ENCODE data around the gene CRTAC1. TPM values are rescaled to one million over a fixed set of nuclear protein-coding genes. Genes with fewer than 3 reads are reported as not detected.
A peak's percentile ranks its signal among the peaks of the same experiment; 100 is the strongest.

CRTAC1 gene
- total RNA-seq, 4 donors from 2014 or later, result 0.41 to 0.79 TPM; not detected in 2

GRCh38 chr10:97916586-97916985 lies 113.8 kb downstream of the CRTAC1 start:
- WGBS, 2 donors (ENCODE audit: low coverage in 1 of 2), result 50% methylated on average over 4 of the region's 4 CpGs; no CpG with 5 or more reads in 1 of the 2 donors
- Histone ChIP-seq H3K4me1 (peaks cover 0 to 2% (median 0%) of the 10 kb centered on the region in 4 donors), H3K9me3 (no peaks in the 10 kb centered on the region), H3K36me3 (no peaks in the 10 kb centered on the region), H3K4me3 (no peak overlapping the region), H3K27ac (no peak overlapping the region), H3K27me3 (peaks cover 20% of the 10 kb centered on the region)
- TF ChIP-seq EP300 (IDR thresholded peaks at IDR 0.05; ENCODE audit: low read depth) (no peak), POLR2AphosphoS5 (IDR thresholded peaks at IDR 0.05) (no peak), POLR2A (IDR thresholded peaks at IDR 0.05) (no peak)
- TF ChIP-seq, protein P1, sequence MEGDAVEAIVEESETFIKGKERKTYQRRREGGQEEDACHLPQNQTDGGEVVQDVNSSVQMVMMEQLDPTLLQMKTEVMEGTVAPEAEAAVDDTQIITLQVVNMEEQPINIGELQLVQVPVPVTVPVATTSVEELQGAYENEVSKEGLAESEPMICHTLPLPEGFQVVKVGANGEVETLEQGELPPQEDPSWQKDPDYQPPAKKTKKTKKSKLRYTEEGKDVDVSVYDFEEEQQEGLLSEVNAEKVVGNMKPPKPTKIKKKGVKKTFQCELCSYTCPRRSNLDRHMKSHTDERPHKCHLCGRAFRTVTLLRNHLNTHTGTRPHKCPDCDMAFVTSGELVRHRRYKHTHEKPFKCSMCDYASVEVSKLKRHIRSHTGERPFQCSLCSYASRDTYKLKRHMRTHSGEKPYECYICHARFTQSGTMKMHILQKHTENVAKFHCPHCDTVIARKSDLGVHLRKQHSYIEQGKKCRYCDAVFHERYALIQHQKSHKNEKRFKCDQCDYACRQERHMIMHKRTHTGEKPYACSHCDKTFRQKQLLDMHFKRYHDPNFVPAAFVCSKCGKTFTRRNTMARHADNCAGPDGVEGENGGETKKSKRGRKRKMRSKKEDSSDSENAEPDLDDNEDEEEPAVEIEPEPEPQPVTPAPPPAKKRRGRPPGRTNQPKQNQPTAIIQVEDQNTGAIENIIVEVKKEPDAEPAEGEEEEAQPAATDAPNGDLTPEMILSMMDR (IDR thresholded peaks at IDR 0.05), result no peak
- in situ Hi-C loops (cut with MboI; ENCODE audit: low pct_ligation_motif_present in 1 of 4, low pct_unique_long_range_greater_than_20kb in 1 of 4, low sequenced_read_pairs in 3 of 4), result loop anchor here in 3 of 4 donors (10.0 to 25.0 kb wide), 2 partner anchors 121 to 128 kb away; partner anchors contain the start of gene CRTAC1 (in 1 of the 3)
- intact Hi-C loops (cut with DNase I; ENCODE audit: low total_unique reads), result no loop called here
- DNase-seq, result no peak

- 67 to 77% methylated on average over 3 to 15 of the region's 21 CpGs for WGBS, 2 donors (ENCODE audit: low coverage in 1 of 2)
- intact Hi-C loops (cut with DNase I; ENCODE audit: low total_unique reads) (loop anchor here (2.0 kb wide), 1 partner anchor 123 kb away; no protein-coding TSS in a partner anchor), in situ Hi-C loops (cut with MboI; ENCODE audit: low pct_ligation_motif_present in 1 of 4, low pct_unique_long_range_greater_than_20kb in 1 of 4, low sequenced_read_pairs in 3 of 4) (loop anchor here in 3 of 4 donors (10.0 to 25.0 kb wide), 2 partner anchors 122 to 129 kb away; partner anchors contain the start of gene CRTAC1 (in 1 of the 3))
- no peak overlapping the region for H3K27ac ChIP-seq
- H3K36me3 ChIP-seq, result no peaks in the 10 kb centered on the region
- no peaks in the 10 kb centered on the region for H3K9me3 ChIP-seq
- peaks cover 0 to 2% (median 0%) of the 10 kb centered on the region in 4 donors for H3K4me1 ChIP-seq
- H3K4me3 ChIP-seq, result no peak overlapping the region
- H3K27me3 ChIP-seq, result peaks cover 15% of the 10 kb centered on the region
- TF ChIP-seq POLR2A (IDR thresholded peaks at IDR 0.05) (no peak), EP300 (IDR thresholded peaks at IDR 0.05; ENCODE audit: low read depth) (no peak), POLR2AphosphoS5 (IDR thresholded peaks at IDR 0.05) (no peak)
- TF ChIP-seq, protein P1 (IDR thresholded peaks at IDR 0.05), result no peak
- DNase-seq, result no peak
Observed at GRCh38 chr10:97915346-97916131, 114.9 kb downstream of the CRTAC1 start.

GRCh38 chr10:97914837-97915211 lies 115.6 kb downstream of the CRTAC1 start:
- WGBS, 2 donors (ENCODE audit: low coverage in 1 of 2), result 17% methylated on average over 6 of the region's 11 CpGs; no CpG with 5 or more reads in 1 of the 2 donors
- intact Hi-C loops (cut with DNase I; ENCODE audit: low total_unique reads), result loop anchor here (2.0 to 5.0 kb wide), 2 partner anchors 124 to 392 kb away; no protein-coding TSS in a partner anchor
- no peak for TF ChIP-seq EP300 (IDR thresholded peaks at IDR 0.05; ENCODE audit: low read depth)
- TF ChIP-seq, protein P1 (IDR thresholded peaks at IDR 0.05), result peak; percentile 73 to 91 (median 86)
- peaks cover 12% of the 10 kb centered on the region for H3K27me3 ChIP-seq
- in situ Hi-C loops (cut with MboI; ENCODE audit: low pct_ligation_motif_present in 1 of 4, low pct_unique_long_range_greater_than_20kb in 1 of 4, low sequenced_read_pairs in 3 of 4), result loop anchor here (5.0 to 25.0 kb wide), 3 partner anchors 122 to 130 kb away; partner anchors contain the start of gene CRTAC1 (in 1 of the 4)
- H3K4me3 ChIP-seq, result no peak overlapping the region
- peaks cover 0 to 2% (median 0%) of the 10 kb centered on the region in 4 donors for H3K4me1 ChIP-seq
- peak; percentile 78 for DNase-seq
- no peaks in the 10 kb centered on the region for H3K36me3 ChIP-seq
- H3K9me3 ChIP-seq, result no peaks in the 10 kb centered on the region
- H3K27ac ChIP-seq, result no peak overlapping the region

DNA sequence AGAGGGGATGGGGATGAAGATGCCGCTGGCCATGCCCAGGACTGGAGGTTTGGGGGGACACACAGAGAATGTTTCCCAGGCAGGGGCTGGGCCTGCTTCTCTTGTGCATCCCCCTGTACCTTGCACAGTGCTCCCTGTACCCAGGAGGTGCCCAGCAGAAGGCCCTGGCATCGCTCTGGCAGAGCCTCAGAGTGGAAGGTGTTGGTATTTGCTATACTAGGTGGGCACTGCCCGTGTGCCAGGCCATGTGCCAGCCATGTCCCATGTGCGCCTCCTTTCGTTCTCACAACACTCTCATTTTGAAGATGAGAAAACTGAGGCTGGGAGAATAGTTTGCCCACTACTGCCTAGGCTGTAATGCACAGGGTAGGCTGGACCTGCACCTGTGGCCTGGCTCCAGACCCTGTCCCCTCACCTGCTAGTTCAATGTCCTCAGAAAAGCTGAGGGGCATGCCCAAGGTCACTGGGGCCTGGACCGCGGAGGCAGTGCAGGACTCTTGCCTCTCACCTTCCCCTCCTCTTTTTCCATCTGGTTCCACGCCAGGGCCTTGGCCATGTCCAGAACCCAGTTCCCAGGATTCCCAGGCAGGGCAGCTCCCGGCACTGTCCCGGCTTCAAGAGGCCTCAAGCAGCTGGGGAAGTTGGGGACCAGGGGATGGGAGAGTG lies 116.1 kb downstream of the CRTAC1 start:
- no peak for DNase-seq
- 42% methylated on average over 10 of the region's 10 CpGs; no CpG with 5 or more reads in 1 of the 2 donors for WGBS, 2 donors (ENCODE audit: low coverage in 1 of 2)
- Histone ChIP-seq H3K4me1 (peaks cover 0 to 2% (median 0%) of the 10 kb centered on the region in 4 donors), H3K36me3 (no peaks in the 10 kb centered on the region), H3K27ac (no peak overlapping the region), H3K27me3 (peaks cover 7% of the 10 kb centered on the region), H3K4me3 (no peak overlapping the region), H3K9me3 (no peaks in the 10 kb centered on the region)
- no peak for TF ChIP-seq POLR2A (IDR thresholded peaks at IDR 0.05)
- TF ChIP-seq, protein P1 (IDR thresholded peaks at IDR 0.05), result no peak
- no peak for TF ChIP-seq EP300 (IDR thresholded peaks at IDR 0.05; ENCODE audit: low read depth)
- no peak for TF ChIP-seq POLR2AphosphoS5 (IDR thresholded peaks at IDR 0.05)
- intact Hi-C loops (cut with DNase I; ENCODE audit: low total_unique reads), result loop anchor here (2.0 to 5.0 kb wide), 2 partner anchors 124 to 393 kb away; no protein-coding TSS in a partner anchor
- in situ Hi-C loops (cut with MboI; ENCODE audit: low pct_ligation_motif_present in 1 of 4, low pct_unique_long_range_greater_than_20kb in 1 of 4, low sequenced_read_pairs in 3 of 4), result loop anchor here (5.0 to 25.0 kb wide), 3 partner anchors 123 to 130 kb away; partner anchors contain the start of gene CRTAC1 (in 1 of the 4)

Data from transverse colon (tissue), 4 donors.